ENCODE results near the gene GMIP. TPM values are rescaled to one million over a fixed set of nuclear protein-coding genes. Genes with fewer than 3 reads are reported as not detected.

The GMIP gene
- total RNA-seq, 1 donor from 2014 or later = 32.4 TPM

DNA sequence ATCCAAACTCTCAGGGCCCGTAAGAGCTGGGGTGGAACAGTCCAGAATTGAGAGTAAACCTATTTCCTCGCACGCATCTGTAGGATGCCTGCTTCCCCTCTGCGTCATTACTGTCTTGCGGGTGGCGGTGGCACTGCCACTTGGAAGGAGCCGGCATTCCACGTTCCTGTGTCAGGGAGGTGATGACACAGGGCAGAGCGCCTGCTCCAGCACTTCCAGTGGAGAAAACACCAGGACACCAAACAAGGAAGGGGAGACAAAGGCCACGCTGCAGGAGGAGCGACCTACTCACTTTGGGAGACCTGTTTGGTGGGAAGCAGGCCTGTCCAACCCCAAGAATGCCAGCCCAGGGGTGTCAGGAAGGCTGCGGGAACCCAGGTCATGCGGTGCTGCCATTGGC, 62.1 kb downstream of the GMIP start:
- Histone ChIP-seq H3K4me2 (ENCODE audit: low read length) (no peak overlapping the region), H3K4me3 (ENCODE audit: insufficient read depth, low read depth, low read length) (no peak overlapping the region), H3K36me3 (ENCODE audit: insufficient read depth, low read length) (no peaks in the 10 kb centered on the region), H3K9ac (ENCODE audit: low read length) (no peak overlapping the region), H3K4me1 (ENCODE audit: insufficient read depth, low read length) (no peaks in the 10 kb centered on the region), H3K9me3 (ENCODE audit: insufficient read depth, low read depth, low read length) (no peaks in the 10 kb centered on the region), H3K79me2 (ENCODE audit: insufficient read depth, low read length) (no peaks in the 10 kb centered on the region), H3K27me3 (ENCODE audit: insufficient read depth, low read length) (no peaks in the 10 kb centered on the region), H3K27ac (ENCODE audit: low read depth, low read length) (no peak overlapping the region), H4K20me1 (ENCODE audit: insufficient read depth, low read length) (no peaks in the 10 kb centered on the region), H2AFZ (ENCODE audit: low read depth, low read length) (no peak overlapping the region)
- TF ChIP-seq EZH2 (IDR thresholded peaks at IDR 0.05; ENCODE audit: insufficient read depth, low read length) = no peak
- TF ChIP-seq, protein P1, sequence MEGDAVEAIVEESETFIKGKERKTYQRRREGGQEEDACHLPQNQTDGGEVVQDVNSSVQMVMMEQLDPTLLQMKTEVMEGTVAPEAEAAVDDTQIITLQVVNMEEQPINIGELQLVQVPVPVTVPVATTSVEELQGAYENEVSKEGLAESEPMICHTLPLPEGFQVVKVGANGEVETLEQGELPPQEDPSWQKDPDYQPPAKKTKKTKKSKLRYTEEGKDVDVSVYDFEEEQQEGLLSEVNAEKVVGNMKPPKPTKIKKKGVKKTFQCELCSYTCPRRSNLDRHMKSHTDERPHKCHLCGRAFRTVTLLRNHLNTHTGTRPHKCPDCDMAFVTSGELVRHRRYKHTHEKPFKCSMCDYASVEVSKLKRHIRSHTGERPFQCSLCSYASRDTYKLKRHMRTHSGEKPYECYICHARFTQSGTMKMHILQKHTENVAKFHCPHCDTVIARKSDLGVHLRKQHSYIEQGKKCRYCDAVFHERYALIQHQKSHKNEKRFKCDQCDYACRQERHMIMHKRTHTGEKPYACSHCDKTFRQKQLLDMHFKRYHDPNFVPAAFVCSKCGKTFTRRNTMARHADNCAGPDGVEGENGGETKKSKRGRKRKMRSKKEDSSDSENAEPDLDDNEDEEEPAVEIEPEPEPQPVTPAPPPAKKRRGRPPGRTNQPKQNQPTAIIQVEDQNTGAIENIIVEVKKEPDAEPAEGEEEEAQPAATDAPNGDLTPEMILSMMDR (IDR thresholded peaks at IDR 0.05; ENCODE audit: insufficient read depth, low read depth, low read length) = no peak
- FAIRE-seq = no peak
- Mint-ChIP-seq H3K27ac (ENCODE audit: unreplicated experiment) (no peak overlapping the region), H3K36me3 (ENCODE audit: low read depth, unreplicated experiment) (no peaks in the 10 kb centered on the region), H3K4me1 (ENCODE audit: low read depth, unreplicated experiment) (no peaks in the 10 kb centered on the region), H3K27me3 (ENCODE audit: low read depth, unreplicated experiment) (peaks cover 9% of the 10 kb centered on the region), H3K4me3 (ENCODE audit: unreplicated experiment) (no peak overlapping the region), H3K9me3 (ENCODE audit: unreplicated experiment) (no peaks in the 10 kb centered on the region)
- DNase-seq (ENCODE audit: low read depth) = no peak

DNA sequence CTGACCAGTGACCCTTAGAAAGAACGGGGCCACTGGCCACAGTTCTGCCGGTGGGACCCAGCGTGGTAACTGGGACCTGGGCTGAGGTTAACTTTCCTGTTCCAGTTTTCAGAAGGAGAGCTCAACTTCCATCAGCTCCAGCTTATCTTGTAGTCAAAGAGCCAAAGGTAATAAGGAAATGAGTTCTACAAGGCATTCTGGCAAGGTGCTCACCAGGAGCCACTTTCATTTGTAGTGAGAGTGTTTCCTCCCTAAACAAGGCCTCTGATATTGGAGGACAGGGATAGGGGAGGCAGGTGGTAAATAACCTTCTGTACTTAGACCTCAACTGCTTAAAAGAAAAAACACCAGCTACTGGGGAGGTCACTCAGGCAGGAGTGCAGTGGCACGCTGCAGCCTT, 63.0 kb downstream of the GMIP start:
- no peak overlapping the region for H3K27ac Mint-ChIP-seq (ENCODE audit: unreplicated experiment)
- H3K27me3 ChIP-seq (ENCODE audit: insufficient read depth, low read length) = no peaks in the 10 kb centered on the region
- no peak for FAIRE-seq

More for the DNA sequence above, 63.0 kb downstream of the GMIP start:
- Histone ChIP-seq H3K27ac (ENCODE audit: low read depth, low read length) (no peak overlapping the region), H3K4me3 (ENCODE audit: insufficient read depth, low read depth, low read length) (no peak overlapping the region), H3K36me3 (ENCODE audit: insufficient read depth, low read length) (no peaks in the 10 kb centered on the region), H3K4me1 (ENCODE audit: insufficient read depth, low read length) (no peaks in the 10 kb centered on the region), H3K9ac (ENCODE audit: low read length) (no peak overlapping the region), H4K20me1 (ENCODE audit: insufficient read depth, low read length) (no peaks in the 10 kb centered on the region), H3K79me2 (ENCODE audit: insufficient read depth, low read length) (no peaks in the 10 kb centered on the region), H3K4me2 (ENCODE audit: low read length) (no peak overlapping the region), H3K9me3 (ENCODE audit: insufficient read depth, low read depth, low read length) (no peaks in the 10 kb centered on the region), H2AFZ (ENCODE audit: low read depth, low read length) (no peak overlapping the region)
- DNase-seq (ENCODE audit: low read depth) = no peak
- H3K27me3 Mint-ChIP-seq (ENCODE audit: low read depth, unreplicated experiment) = peaks cover 11% of the 10 kb centered on the region
- no peaks in the 10 kb centered on the region for H3K4me1 Mint-ChIP-seq (ENCODE audit: low read depth, unreplicated experiment)
- TF ChIP-seq, protein P1 (IDR thresholded peaks at IDR 0.05; ENCODE audit: insufficient read depth, low read depth, low read length) = no peak
- TF ChIP-seq EZH2 (IDR thresholded peaks at IDR 0.05; ENCODE audit: insufficient read depth, low read length) = no peak
- H3K4me3 Mint-ChIP-seq (ENCODE audit: unreplicated experiment) = no peak overlapping the region
- no peaks in the 10 kb centered on the region for H3K9me3 Mint-ChIP-seq (ENCODE audit: unreplicated experiment)
- H3K36me3 Mint-ChIP-seq (ENCODE audit: low read depth, unreplicated experiment) = no peaks in the 10 kb centered on the region

Data from astrocyte (in vitro differentiated cells and primary cell).